ENCODE measurements around the gene GZMM. TPM values are rescaled to one million over a fixed set of nuclear protein-coding genes. Genes with fewer than 3 reads are reported as not detected.

GZMM gene
- total and polyA plus RNA-seq, 2 of the 13 experiments (the other 11 are each of a cell fraction or from before 2014, with no cell fraction given): 0.07 TPM; not detected in 1

GRCh38 chr19:524062-524674, 19.7 kb upstream of the GZMM start (continued):
- TF ChIP-seq FOSL1 (CRISPR knock-in tag; IDR thresholded peaks at IDR 0.05; ENCODE audit: borderline replicate concordance) (no peak), ZNF235 (CRISPR knock-in tag; IDR thresholded peaks at IDR 0.05; ENCODE audit: borderline replicate concordance) (0 out of 2 replicates have a peak, but pooled peaks have one; percentile 56), BRD4 (CRISPR knock-in tag; IDR thresholded peaks at IDR 0.05) (peak; percentile 69; the same call in 1 of the 2 replicates), PCBP1 (IDR thresholded peaks at IDR 0.05; ENCODE audit: borderline replicate concordance, low read depth, low read length) (no peak), ZNF609 (CRISPR knock-in tag; IDR thresholded peaks at IDR 0.05; ENCODE audit: borderline replicate concordance) (peak; percentile 96), PPARG (CRISPR knock-in tag; conservative IDR thresholded peaks at IDR 0.05) (peak; percentile 56), NR0B2 (CRISPR knock-in tag; IDR thresholded peaks at IDR 0.05) (peak; percentile 61; the same call in 1 of the 2 replicates), PBX2 (CRISPR knock-in tag; IDR thresholded peaks at IDR 0.05) (no peak), BCL6 (CRISPR knock-in tag; IDR thresholded peaks at IDR 0.05) (peak; percentile 83), TAF15 (IDR thresholded peaks at IDR 0.05; ENCODE audit: low read depth, low read length, poor library complexity, severe bottlenecking) (no peak), HOXA3 (CRISPR knock-in tag; IDR thresholded peaks at IDR 0.05) (peak; percentile 94), FOXK1 (CRISPR knock-in tag; IDR thresholded peaks at IDR 0.05; ENCODE audit: borderline replicate concordance, low read depth) (peak; percentile 27; the same call in 1 of the 2 replicates), CBFB (CRISPR knock-in tag; IDR thresholded peaks at IDR 0.05) (peak; percentile 69; the same call in 1 of the 2 replicates), ZMYM2 (CRISPR knock-in tag; IDR thresholded peaks at IDR 0.05) (no peak), FOXC1 (CRISPR knock-in tag; IDR thresholded peaks at IDR 0.05; ENCODE audit: borderline replicate concordance) (peak; percentile 47; the same call in 1 of the 2 replicates), ZSCAN21 (CRISPR knock-in tag; IDR thresholded peaks at IDR 0.05; ENCODE audit: borderline replicate concordance) (peak; percentile 70; the same call in 1 of the 2 replicates), ZFX (CRISPR knock-in tag; IDR thresholded peaks at IDR 0.05; ENCODE audit: low read depth) (peak; percentile 70), BRCA1 (CRISPR knock-in tag; IDR thresholded peaks at IDR 0.05) (no peak), ESRRA (CRISPR knock-in tag; IDR thresholded peaks at IDR 0.05; ENCODE audit: low read depth) (peak; percentile 87; the same call in 1 of the 2 replicates), TBP (CRISPR knock-in tag; IDR thresholded peaks at IDR 0.05) (no peak)
- TF ChIP-seq, protein P1, sequence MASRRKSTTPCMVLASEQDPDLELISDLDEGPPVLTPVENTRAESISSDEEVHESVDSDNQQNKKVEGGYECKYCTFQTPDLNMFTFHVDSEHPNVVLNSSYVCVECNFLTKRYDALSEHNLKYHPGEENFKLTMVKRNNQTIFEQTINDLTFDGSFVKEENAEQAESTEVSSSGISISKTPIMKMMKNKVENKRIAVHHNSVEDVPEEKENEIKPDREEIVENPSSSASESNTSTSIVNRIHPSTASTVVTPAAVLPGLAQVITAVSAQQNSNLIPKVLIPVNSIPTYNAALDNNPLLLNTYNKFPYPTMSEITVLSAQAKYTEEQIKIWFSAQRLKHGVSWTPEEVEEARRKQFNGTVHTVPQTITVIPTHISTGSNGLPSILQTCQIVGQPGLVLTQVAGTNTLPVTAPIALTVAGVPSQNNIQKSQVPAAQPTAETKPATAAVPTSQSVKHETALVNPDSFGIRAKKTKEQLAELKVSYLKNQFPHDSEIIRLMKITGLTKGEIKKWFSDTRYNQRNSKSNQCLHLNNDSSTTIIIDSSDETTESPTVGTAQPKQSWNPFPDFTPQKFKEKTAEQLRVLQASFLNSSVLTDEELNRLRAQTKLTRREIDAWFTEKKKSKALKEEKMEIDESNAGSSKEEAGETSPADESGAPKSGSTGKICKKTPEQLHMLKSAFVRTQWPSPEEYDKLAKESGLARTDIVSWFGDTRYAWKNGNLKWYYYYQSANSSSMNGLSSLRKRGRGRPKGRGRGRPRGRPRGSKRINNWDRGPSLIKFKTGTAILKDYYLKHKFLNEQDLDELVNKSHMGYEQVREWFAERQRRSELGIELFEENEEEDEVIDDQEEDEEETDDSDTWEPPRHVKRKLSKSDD (CRISPR knock-in tag; IDR thresholded peaks at IDR 0.05; ENCODE audit: low read depth): peak; percentile 78; the same call in 1 of the 2 replicates

Measured in HepG2 (cell line).